ENCODE results near the gene CCDC57.
A peak's percentile ranks its signal among the peaks of the same experiment; 100 is the strongest.
"Not testable (repeated sequence)": the region's sequence is repeated elsewhere in the genome, so short reads cannot be mapped to it uniquely, and the experiment has no call there.

The CCDC57 gene, protein sequence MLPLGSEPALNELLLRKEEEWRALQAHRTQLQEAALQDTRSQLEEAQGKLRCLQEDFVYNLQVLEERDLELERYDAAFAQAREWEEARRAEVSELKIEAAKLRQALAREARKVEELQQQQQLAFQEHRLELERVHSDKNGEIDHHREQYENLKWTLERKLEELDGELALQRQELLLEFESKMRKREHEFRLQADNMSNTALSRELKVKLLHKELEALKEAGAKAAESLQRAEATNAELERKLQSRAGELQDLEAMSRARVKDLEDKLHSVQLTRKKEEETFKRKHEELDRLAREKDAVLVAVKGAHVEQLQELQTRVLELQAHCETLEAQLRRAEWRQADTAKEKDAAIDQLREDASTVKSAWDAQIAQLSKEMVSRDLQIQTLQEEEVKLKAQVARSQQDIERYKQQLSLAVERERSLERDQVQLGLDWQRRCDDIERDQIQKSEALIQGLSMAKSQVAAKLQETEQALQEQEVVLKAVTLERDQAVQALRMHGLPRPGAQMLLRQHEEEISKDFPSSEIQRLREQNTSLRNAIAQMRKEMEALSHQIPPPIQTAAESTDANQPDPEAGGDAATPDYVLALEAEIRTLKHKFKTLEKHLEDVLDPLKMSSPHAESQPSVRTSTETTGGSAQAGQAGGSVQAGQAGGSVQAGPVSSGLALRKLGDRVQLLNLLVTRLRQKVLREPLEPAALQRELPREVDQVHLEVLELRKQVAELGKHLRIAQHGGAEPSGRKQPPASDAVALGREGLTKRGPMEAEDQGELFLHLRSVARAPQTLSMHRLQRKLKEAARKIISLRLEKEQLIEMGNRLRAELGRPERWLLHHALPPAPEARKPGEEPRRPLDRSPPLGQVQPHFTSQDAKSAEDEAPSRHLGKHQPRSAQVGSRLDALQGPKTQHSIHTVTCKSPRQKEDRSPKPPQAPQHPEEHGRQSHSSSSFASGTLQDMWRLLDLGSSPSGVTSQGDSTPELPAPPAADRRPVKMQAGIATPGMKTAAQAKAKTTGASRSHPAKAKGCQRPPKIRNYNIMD

DNA sequence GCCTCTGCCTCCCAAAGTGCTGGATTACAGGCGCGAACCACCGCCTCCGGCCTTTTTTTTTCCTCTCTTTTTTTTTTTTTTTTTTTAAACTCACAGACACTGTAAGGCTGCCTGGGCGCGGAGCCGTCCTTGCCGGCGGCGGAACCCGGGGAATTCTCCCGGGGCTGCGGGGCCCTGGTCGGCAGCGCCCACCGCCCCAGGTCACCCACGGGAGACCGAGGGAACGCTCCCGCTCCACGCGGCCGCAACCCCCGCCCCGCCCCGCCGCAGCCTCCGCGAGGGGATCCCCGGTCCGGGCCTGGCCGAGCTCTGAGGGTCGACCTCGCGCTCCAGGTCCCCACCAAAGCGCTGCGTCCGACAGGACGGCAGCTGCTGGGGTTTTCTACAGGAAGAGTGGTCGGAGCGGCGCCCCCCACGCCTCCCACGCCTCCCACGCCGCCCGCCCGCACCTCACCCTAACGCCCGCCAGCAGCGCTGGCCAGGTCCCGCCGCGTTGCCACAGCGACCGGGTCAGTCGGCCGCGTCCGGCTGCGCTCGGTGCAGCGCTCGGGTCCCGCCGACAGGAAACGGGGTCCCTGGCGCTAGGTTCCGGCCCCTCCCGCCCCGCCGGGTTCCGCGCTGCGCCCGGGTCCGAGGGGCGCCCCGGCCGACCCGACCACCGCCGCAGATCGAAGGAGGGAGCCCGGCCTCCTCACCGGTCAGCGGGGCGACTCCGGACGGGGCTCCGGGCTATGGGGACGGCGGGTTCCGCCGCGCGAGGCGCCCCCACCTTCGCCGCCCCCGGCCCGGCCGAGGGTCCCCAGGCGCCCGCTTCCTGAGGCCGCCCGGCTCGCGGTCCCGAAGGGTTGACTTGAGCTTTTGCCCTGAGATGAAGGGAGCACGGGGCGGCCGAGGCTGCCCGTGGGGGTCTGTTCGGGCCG is at the start of gene CCDC57:
Gene CCDC57, minus strand, starts transcription at position 512 of the 920 bp plus-strand sequence. CDS start 10,898 bp downstream, outside the sequence.
- DNase-seq, result peak; percentile 71

DNA sequence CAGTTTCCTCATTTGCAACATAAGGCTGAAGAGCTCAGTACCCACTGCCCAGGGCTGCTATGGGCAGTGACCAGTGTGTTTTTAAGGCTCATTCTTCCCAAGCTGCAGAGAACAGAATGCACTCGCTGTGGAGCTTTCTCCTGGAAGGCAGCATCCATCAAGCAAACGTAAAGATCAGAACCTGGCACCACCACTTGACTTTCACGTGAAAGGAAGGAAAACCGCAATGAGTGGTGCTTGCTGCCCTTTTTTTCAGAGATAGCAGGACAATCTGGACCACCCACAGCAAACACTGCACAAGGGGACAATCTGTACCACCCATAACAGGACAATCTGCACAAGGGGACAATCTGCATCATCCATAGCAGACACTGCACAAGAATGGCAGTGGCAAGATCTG is 49.7 kb upstream of the CCDC57 start:
- no peak for DNase-seq

DNA sequence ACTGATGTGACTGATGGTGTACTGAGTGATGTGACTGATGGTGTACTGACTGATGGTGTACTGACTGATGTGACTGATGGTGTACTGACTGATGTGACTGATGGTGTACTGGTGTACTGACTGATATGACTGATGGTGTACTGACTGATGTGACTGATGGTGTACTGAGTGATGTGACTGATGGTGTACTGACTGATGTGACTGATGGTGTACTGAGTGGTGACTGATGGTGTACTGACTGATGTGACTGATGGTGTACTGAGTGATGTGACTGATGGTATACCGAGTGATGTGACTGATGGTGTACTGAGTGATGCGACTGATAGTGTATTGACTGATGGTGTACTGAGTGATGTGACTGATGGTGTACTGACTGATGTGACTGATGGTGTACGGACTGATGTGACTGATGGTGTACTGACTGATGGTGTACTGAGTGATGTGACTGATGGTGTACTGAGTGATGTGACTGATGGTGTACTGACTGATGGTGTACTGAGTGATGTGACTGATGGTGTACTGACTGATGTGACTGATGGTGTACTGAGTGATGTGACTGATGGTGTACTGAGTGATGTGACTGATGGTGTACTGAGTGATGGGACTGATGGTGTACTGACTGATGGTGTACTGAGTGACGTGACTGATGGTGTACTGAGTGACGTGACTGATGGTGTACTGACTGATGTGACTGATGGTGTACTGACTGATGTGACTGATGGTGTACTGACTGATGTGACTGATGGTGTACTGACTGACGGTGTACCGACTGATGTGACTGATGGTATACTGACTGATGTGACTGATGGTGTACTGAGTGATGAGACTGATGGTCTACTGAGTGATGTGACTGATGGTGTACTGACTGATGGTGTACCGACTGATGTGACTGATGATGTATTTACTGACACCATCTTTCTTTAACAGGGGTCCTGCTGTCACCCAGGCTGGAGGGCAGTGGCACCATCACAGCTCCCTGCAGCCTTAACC is 47.6 kb upstream of the CCDC57 start:
- not testable (repeated sequence) for DNase-seq

DNA sequence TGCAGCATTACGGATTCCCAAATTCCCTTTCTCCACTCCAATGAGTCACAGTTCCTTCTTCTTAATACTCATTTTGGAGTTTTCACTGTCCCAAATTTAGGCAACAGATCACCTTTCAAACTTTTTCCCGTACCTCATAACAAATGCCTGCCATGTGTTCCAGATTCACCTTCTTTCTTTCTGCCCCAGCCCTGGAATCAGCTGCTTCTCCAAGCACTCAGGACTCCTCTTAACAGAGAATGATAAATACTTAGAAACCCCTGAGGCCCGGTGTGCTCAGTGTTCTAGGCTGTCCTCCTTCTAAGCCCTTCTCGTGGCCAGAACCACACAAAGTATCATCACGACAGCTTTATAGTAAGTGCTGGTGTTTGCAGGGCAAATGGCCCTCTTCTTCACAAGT is 45.9 kb upstream of the CCDC57 start:
- DNase-seq, result no peak

DNA sequence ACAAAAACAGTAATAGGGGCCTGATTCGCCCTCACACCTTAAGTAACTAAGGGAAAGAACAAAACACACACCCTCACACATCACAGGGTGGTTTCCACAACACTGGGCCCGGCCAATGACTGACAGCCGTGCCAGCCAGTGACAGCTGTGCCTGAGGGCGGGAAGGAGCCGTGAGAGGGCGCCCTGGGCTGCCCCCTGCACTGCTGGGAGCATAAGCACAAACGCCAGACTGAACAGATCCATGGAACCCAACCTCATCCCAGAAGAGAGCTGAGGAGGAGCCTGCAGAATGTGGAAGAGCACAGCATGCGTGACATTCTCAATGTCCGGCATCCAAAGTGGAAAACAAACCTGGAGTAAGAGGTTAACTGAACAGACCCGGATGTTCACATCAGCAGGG is 44.8 kb upstream of the CCDC57 start:
- peak; percentile 74 for DNase-seq

DNA sequence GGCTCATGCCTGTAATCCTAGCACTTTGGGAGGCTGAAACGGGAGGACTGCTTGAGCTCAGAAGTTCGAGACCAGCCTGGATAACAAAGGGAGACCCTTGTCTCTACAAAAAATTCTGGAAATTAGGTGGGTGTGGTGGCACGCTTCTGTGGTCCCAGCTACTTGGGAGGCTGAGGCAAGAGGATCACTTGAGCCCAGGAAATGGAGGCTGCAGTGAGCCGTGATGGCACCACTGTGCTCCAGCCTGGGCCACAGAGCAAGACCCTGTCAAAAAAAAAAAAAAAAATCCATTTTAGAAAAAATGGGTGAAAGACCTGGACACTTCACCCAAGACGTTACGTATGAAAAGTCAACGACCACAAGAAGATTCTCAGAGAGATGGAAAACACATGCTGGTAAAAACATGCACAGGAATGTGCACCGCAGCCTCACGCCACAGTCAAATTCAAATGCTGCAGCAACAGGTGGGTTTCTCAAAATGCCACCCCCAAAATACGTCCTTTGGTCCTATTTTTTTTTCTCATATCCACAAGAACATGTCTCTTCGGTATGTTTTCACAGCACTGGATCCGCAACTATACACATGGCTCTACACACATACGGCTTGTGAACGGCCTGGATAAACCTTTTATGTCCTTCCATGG is 43.7 kb upstream of the CCDC57 start:
- DNase-seq, result no peak

DNA sequence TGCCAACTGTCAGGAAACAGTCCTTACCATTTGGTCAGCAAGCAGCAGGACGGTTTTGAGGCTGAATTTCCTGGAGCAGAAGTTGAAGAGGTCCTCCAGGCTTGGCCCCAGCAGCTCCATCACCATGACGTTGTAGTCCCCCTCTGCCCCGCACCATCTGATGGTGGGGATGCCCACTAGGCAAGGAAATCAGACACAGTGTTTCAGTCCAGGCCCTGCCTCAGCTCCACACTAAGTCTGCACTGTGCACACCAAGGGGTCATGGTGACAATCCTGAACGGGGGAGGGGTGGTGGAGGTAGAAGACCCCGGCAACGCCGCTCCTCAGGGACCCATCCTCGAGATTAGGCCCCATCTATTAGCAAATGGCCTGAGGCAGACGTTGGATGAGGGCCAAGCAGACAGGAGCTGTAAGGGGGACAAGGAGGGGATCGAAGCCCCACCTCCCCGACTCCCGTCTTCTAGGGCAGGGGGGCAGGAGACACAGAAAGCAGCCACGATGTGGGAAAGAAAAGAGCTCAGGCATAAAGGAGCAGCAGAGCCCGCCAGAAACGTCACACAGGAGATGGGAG is 42.8 kb upstream of the CCDC57 start:
- DNase-seq, result no peak

DNA sequence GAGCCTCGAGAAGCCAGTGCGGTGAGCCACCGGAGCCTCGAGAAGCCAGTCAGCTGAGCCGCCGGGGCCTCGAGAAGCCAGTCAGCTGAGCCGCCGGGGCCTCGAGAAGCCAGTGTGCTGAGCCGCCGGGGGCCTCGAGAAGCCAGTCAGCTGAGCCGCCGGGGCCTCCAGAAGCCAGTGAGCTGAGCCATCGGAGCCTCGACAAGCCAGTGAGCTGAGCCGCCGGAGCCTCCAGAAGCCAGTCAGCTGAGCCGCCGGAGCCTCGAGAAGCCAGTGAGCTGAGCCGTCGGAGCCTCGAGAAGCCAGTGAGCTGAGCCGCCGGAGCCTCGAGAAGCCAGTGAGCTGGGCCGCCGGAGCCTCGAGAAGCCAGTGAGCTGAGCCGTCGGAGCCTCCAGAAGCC is 42.1 kb upstream of the CCDC57 start:
- not testable (repeated sequence) for DNase-seq

DNA sequence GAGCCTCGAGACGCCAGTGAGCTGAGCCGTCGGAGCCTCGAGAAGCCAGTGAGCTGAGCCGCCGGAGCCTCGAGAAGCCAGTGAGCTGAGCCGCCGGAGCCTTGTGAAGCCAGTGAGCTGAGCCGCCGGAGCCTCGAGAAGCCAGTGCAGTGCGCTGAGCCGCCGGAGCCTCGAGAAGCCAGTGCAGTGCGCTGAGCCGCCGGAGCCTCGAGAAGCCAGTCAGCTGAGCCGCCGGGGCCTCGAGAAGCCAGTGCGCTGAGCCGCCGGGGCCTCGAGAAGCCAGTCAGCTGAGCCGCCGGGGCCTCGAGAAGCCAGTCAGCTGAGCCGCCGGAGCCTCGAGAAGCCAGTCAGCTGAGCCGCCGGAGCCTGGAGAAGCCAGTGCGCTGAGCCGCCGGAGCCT is 41.5 kb upstream of the CCDC57 start:
- DNase-seq, result not testable (repeated sequence)

DNA sequence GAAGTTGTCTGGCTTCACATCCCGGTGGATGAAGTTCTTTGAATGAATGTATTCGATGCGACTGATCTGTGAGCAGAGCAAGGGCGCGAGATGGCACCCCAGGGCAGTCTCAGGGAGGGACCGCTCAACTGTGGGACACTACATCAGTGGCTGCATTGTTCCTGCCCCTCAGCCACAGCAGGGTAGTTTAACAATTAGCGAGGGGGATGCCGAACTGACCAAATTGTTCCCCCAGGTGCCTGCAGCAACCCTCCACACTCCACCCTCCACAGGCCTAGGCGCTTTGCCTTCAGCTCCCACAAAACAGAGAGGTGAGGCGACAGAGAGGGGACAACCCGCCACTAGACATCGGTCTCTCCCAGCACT is 40.5 kb upstream of the CCDC57 start:
- peak; percentile 21 for DNase-seq

DNA sequence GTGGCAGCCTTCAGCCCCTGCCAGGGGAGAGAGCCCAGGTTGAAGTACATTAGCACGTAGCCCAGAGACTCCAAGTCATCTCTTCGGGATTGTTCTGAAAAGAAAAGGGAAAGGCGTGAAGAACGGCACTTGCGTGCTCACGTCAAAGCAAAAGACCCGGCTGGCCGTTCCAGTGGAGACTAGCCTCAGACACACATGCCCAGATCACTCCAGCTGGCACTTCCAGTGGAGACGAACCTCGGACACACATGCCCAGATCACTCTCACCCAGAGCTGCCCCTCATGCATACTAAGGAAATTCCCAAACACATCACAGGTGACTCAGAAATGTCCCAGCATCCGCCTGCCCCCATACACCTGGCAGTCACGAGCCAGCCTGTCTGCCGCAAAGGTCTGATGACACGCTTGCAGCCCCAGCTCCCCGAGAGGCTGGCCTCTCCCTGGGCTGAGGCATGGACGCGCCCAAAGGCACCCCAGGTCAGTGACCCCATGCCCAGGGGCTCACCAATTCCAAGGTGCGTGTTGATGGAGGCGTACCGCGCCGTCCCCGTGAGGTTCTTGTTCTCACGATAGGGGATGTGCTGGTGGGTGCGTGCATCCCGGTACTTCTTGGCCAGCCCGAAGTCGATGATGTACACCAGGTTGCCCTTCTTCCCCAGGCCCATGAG is 40.0 kb upstream of the CCDC57 start:
- no peak for DNase-seq

DNA sequence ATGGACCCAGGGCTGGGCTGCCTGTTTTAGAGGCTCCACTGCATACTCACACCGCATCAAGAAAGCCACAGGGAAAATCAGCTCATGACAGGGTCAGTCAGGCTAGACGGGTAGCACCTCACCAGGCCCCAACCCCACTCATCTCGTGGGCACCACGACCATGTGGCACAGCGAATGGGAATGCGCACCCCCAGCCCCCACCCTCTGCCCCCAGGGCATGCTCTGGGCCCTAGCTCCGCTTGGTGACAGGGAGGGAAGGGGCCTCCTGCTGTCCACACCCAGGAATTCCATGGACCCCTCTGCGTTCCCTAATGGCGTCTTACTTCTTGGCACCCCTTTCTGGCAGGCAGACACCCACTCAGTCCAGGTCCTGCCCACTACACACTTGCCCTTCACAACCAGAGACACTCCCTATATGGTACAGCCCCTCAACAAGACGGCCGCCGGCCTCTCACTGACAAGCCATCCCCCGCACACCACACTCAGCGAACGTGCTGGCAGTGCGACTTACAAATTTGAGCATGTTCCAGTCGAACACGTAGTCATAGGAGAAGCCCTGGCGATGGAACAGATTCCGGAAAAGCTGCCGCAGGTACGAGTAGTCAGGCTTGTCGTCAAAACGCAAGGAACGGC is 38.3 kb upstream of the CCDC57 start:
- no peak for DNase-seq

DNA sequence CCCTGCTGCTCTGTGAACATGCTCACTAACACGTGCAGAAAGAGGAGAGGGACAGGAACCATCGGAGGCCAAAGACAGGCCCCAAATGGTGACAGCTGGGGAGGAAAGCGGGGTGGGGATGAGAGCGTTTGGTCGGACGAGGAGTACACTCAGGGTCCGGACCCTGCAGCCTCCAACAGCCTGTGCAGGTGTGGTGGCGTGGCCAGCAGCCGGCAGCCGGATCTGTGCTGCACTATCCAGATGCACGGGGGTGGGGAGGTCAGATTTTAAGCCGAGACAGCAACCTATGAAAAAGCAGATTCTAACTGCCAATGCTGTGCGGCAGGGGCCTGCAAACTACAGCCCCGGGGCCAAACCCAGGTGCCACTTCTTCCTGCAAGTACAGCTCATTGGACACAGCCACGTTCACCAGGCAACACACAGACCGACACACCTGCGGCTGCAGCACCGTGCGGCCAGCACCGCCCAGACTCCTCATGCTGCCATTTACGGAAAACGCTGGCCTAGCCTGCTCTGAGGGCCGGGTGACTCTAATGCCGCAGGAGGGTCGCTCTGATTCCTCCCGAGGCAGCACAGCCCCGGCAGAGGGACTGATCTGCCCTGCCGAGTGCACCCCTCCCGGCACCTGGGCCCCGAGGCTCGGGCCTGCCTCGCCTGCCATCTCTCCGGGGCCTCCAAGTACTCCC is 37.4 kb upstream of the CCDC57 start:
- DNase-seq, result no peak

DNA sequence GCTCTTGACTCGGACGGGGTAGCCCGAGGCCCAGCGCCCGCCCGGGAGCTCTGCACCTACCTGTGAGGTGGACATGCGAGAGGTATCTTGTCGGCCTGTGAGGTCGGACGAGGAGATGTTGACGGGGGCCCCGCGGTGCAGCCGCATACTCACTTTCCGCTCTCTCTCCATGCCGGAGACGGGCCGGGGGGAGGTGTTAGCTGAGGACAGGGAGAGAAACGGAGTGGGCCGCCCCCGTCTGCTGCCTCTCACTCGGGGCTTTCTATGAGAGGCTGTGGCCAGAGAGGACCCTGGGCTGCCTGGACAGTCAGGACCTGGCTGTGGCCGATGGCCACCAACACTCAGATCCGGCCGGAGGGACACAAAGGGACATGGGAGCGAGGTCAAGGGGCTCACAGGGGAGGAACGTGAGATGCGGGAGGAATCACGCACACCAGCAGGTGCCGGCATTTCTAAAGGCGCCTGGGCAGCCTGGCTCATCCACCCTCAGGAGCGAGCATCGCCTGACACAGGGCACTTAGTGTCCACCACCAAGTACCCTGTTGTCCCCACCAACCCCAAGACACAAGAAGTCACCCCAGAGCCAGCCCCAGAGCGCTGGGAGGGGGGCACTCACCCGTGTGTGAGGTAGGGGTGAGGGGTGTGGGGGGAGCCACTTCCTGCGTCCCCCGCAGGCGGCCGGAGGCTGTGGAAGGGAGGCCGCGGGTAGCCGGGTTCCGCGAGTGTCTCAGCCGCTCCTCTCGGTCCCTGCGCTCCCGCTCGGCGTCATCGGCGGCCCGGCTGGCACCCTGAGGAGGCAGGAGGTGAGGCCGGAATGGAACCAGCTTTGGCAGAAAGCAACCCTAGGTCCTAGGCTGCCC is 36.4 kb upstream of the CCDC57 start:
- no peak for DNase-seq

DNA sequence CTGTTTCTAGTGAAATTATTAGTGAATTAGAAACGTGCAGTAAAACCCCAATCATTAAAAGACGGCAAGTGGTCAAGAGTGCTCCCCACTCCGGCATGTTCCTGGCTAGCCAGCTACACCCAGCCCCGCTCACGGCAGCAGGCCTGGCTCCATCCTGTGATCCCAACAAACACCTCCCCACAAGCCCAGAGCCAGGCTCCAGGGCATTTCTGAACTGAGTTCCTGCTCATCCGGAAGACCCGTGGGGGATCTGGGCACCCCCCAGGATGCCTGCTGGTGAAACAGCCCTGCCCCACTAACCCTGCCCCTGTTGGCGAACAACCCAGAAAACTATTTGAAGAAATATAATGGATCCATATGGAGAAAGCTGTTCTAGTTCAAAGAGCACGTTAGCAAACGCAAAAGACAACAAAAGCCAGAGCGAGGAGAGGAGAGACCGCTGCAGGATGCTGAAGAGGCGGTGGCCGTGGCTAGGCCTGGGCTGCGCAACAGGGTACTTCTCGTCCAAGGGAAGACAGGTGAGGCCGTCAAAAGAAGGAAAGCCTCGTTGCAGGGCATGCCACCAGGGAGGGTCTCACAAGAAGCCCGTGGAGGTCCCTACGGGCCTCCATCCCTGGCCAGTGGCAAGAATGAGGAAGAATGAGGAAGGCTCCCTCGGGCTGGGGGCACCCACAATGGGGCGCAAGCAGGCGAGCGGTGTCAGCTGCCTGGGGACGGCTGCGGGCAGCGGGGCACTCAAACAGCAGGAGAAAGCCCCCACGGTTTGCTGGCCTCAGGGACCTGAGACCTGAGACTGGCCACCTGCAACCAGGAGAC is 35.4 kb upstream of the CCDC57 start:
- no peak for DNase-seq

DNA sequence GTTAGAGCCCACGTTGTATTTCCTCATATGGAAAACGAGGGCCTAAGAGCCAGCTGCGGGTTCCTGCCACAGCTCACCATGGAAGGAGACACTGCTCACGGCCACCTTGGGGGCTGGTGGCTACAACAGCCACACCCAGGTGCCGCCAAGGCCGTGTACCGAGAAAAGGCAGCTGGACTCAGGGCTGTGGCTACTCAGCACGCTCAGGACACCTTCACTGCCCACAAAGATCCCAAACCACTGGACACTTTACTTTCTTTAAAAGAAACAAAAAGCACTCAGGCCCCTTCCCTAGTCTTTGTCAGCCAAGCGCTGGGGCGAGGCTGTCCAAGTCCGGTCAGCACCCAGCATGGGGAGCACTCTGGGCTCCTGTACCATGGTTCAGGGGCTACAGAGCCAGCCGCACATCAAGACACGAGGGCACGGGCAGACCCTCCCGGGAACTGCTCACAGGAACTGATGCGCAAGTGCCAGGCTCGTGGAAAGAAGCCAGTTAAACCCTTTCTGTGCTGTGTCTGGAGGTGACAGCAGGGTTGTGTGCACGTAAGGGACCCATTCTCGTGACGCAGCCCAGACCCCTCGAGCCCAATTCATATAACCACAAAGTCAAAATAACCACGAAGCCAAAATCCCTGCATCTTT is 34.7 kb upstream of the CCDC57 start:
- DNase-seq, result no peak
